IMR-90 (cell line): ENCODE results near the gene TTLL9.

Source experiments
- CTCF ChIP-seq: conservative IDR thresholded peaks from 2 replicates; pipeline ENCODE4 v1.5.1; 2012; ENCODE audit warnings: mild to moderate bottlenecking, low read depth, low read length, improper control_type of control experiment
- POLR2A ChIP-seq: IDR thresholded peaks from 2 replicates; pipeline ENCODE4 v1.6.1; 2012; ENCODE audit warnings: mild to moderate bottlenecking, low read depth, low read length
- USF2 ChIP-seq: fragments of 150-350 bp; IDR thresholded peaks from 2 replicates; pipeline ENCODE4 v1.6.1; 2017; ENCODE audit warnings: mild to moderate bottlenecking, antibody characterized with exemption, low read length, low read depth

GRCh38 chr20:31833130-31833930 is 37.1 kb upstream of the TTLL9 start:
- TF ChIP-seq CTCF (peak; percentile 64), POLR2A (no peak), USF2 (no peak)
